GM12878 (cell line): ENCODE data around the gene TNFSF12. TPM values are rescaled to one million over a fixed set of nuclear protein-coding genes. Genes with fewer than 3 reads are reported as not detected.
A peak's percentile ranks its signal among the peaks of the same experiment; 100 is the strongest.

Source experiments
- ATAC-seq: fragments of 200-7000 bp; cut with Tn5 transposase; 3 replicates; pipeline ENCODE4 v1.9.1; 2020; ENCODE audit warnings: mild to moderate bottlenecking, moderate library complexity
- BruUV-seq: library from RNA; stranded (reverse); fragments of 400-500 nt; replicated peaks from 2 replicates; lab custom pipeline; 2021; lab: Mats Ljungman, UMichigan
- CTCF ChIA-PET: fragments of 300-600 bp; sonication (Branson Sonifier 250); formaldehyde crosslinking; extraction: SDS; loops from one replicate; lab custom pipeline; 2021; ENCODE audit warnings: inconsistent platforms; lab: Yijun Ruan, JAX
- POLR2A ChIA-PET: fragments of 350-600 bp; formaldehyde crosslinking; extraction: SDS; loops from one replicate; lab custom pipeline; 2021; ENCODE audit warnings: inconsistent platforms; lab: Charles Lee
- RAD21 ChIA-PET: fragments of 300-600 bp; sonication (Branson Sonifier 250); formaldehyde crosslinking; loops from one replicate; lab custom pipeline; 2023; ENCODE audit warnings: antibody characterized with exemption; ENCODE audit not compliant: unreplicated experiment; lab: Charles Lee
- SMC1A ChIA-PET: fragments of 300-600 bp; sonication (Branson Sonifier 250); formaldehyde crosslinking; loops from one replicate; lab custom pipeline; 2023; ENCODE audit not compliant: unreplicated experiment, uncharacterized antibody; lab: Charles Lee
- DNase-seq: peaks from one replicate; pipeline ENCODE4 v3.0.0-alpha.2; 2011; ENCODE audit warnings: low read depth, low spot score
- FAIRE-seq: peaks from 3 replicates; lab custom pipeline; 2011; peaks lifted over from hg19 to GRCh38; lab: Jason Lieb, UNC
- H2AFZ ChIP-seq: 2 replicates; pipeline ENCODE4 v1.6.0; 2011; ENCODE audit warnings: low read depth, low read length, control low read depth; ENCODE audit not compliant: control insufficient read depth
- H3K27ac ChIP-seq: 2 replicates; pipeline ENCODE4 v1.5.1; 2011; ENCODE audit warnings: control low read depth; ENCODE audit not compliant: control insufficient read depth, insufficient read depth
- H3K27me3 ChIP-seq, 2 experiments: replicated peaks in 1 of 2; 2 replicates each; pipeline versions ENCODE4 v1.6.0 to v1.6.1; 2011; ENCODE audit warnings: low read length in 1 of 2; ENCODE audit not compliant: control insufficient read depth in 2 of 2, insufficient read depth in 2 of 2
- H3K36me3 ChIP-seq, 2 experiments: 2 replicates each; pipeline ENCODE4 v1.5.1; 2011; ENCODE audit warnings: low read length in 1 of 2; ENCODE audit not compliant: control insufficient read depth in 2 of 2, insufficient read depth in 2 of 2
- H3K4me1 ChIP-seq: 2 replicates; pipeline ENCODE4 v1.6.1; 2011; ENCODE audit warnings: mild to moderate bottlenecking, low read length, moderate library complexity, mixed read lengths; ENCODE audit not compliant: control insufficient read depth, insufficient read depth
- H3K4me2 ChIP-seq: 2 replicates; pipeline ENCODE4 v1.6.0; 2011; ENCODE audit warnings: control low read depth; ENCODE audit not compliant: control insufficient read depth, insufficient read depth
- H3K4me3 ChIP-seq: fragments of 200-600 bp; sonication (generic); 2 replicates; pipeline ENCODE4 v1.5.1; 2016
- H3K79me2 ChIP-seq: 2 replicates; pipeline ENCODE4 v1.6.0; 2011; ENCODE audit warnings: low read length; ENCODE audit not compliant: control insufficient read depth, insufficient read depth
- H3K9ac ChIP-seq: 2 replicates; pipeline ENCODE4 v1.8.0; 2011; ENCODE audit warnings: low read length, control low read depth, mixed read lengths; ENCODE audit not compliant: control insufficient read depth, insufficient read depth
- H3K9me3 ChIP-seq: replicated peaks from 3 replicates; pipeline ENCODE4 v1.5.1; 2011; ENCODE audit warnings: mild to moderate bottlenecking, low read length; ENCODE audit not compliant: control insufficient read depth, insufficient read depth
- H4K20me1 ChIP-seq: 2 replicates; pipeline ENCODE4 v1.6.0; 2011; ENCODE audit not compliant: control insufficient read depth, insufficient read depth
- ETV6 ChIP-seq, 2 experiments: fragments of 450-650 bp in 1 of 2; IDR thresholded peaks in 1 of 2; conservative IDR thresholded peaks in 1 of 2; 2 replicates each; pipeline ENCODE4 v1.6.1; 2014; ENCODE audit warnings: antibody characterized with exemption in 1 of 2, borderline replicate concordance in 1 of 2, low read depth in 1 of 2, mild to moderate bottlenecking in 1 of 2, moderate library complexity in 1 of 2
- KLF5 ChIP-seq: fragments of 450-650 bp; IDR thresholded peaks from 2 replicates; pipeline ENCODE4 v1.6.1; 2014; ENCODE audit warnings: mild to moderate bottlenecking; ENCODE audit not compliant: partially characterized antibody
- LARP7 ChIP-seq: fragments of 450-650 bp; IDR thresholded peaks from 2 replicates; pipeline ENCODE4 v1.6.1; 2017; ENCODE audit warnings: mild to moderate bottlenecking
- NFIC ChIP-seq: IDR thresholded peaks from 2 replicates; pipeline ENCODE4 v1.6.1; 2012; ENCODE audit warnings: low read depth, mild to moderate bottlenecking, inconsistent platforms, low read length, moderate library complexity
- NFYB ChIP-seq: IDR thresholded peaks from 2 replicates; pipeline ENCODE4 v1.6.1; 2011; ENCODE audit warnings: low read depth, mild to moderate bottlenecking, low read length, improper control_type of control experiment, moderate library complexity; ENCODE audit not compliant: insufficient read depth
- PRDM15 ChIP-seq: fragments of 450-650 bp; formaldehyde crosslinking; IDR thresholded peaks from 2 replicates; pipeline ENCODE4 v1.4.0; 2020; ENCODE audit warnings: mild to moderate bottlenecking, moderate library complexity
- RAD21 ChIP-seq: IDR thresholded peaks from 2 replicates; pipeline ENCODE4 v1.6.1; 2011; ENCODE audit warnings: mild to moderate bottlenecking, low read depth, low read length, moderate library complexity; ENCODE audit not compliant: insufficient read depth
- RCOR1 ChIP-seq: conservative IDR thresholded peaks from 2 replicates; pipeline ENCODE4 v1.6.1; 2012; ENCODE audit warnings: low read depth, low read length, improper control_type of control experiment
- TCF12 ChIP-seq: IDR thresholded peaks from 2 replicates; pipeline ENCODE4 v1.6.1; 2011; ENCODE audit warnings: low read depth, mild to moderate bottlenecking, low read length
- USF1 ChIP-seq: IDR thresholded peaks from 2 replicates; pipeline ENCODE4 v1.6.1; 2011; ENCODE audit warnings: borderline replicate concordance, low read depth, mild to moderate bottlenecking, moderate library complexity, mixed read lengths, low read length; ENCODE audit not compliant: insufficient read depth; ENCODE audit errors: extremely low read length
- ZNF384 ChIP-seq: IDR thresholded peaks from 2 replicates; pipeline ENCODE4 v1.6.1; 2012; ENCODE audit warnings: low read depth, mild to moderate bottlenecking, low read length, improper control_type of control experiment, borderline replicate concordance
- ZNF687 ChIP-seq: fragments of 450-650 bp; IDR thresholded peaks from 2 replicates; pipeline ENCODE4 v1.6.1; 2017; ENCODE audit warnings: mild to moderate bottlenecking, moderate library complexity
- ZSCAN29 ChIP-seq: fragments of 450-650 bp; IDR thresholded peaks from 2 replicates; pipeline ENCODE4 v1.6.1; 2017; ENCODE audit warnings: mild to moderate bottlenecking, moderate library complexity
- in situ Hi-C: fragments of 300-500 bp; cut with MboI; formaldehyde crosslinking; loops from 9 replicates; pipeline ENCODE4 v1.14.3; 2018; ENCODE audit warnings: mixed read lengths
- intact Hi-C: fragments of 100-400 bp; cut with micrococcal nuclease; formaldehyde crosslinking; loops from one replicate; pipeline ENCODE4 v1.14.2; 2022; ENCODE audit not compliant: unreplicated experiment
- polyA plus RNA-seq, 11 experiments: library from polyadenylated mRNA; depleted of rRNA in 4 of 11; unstranded in 6 of 11; stranded (reverse) in 5 of 11; fragments of >200 nt; fragmentation: Nextera tagmentation in 4 of 11; fragmentation: Illumina TruSeq in 1 of 11; extraction: Ambion mirVana in 4 of 11; extraction: Trizol in 1 of 11; gene quantifications; 1 replicate in 1 of 11; 2 replicates in 10 of 11; pipeline versions ENCODE4 v1.2.1 to v1.2.3, GENCODE V29; 2011 to 2016; ENCODE audit warnings: inconsistent platforms in 2 of 11, missing spikeins in 2 of 11, low read depth in 1 of 11
- total RNA-seq, 4 experiments: library from RNA; depleted of rRNA in 3 of 4; stranded (reverse); fragments of >200 nt in 3 of 4; fragmentation: Illumina TruSeq in 1 of 4; extraction: Trizol in 1 of 4; gene quantifications; 2 replicates each; pipeline versions ENCODE4 v1.2.1 to v1.2.3, GENCODE V29; 2013 to 2021
- TF ChIP-seq, protein P1 (sequence below): fragments of 450-650 bp; IDR thresholded peaks from 2 replicates; pipeline ENCODE4 v1.6.1; 2014; ENCODE audit warnings: mild to moderate bottlenecking

Gene TNFSF12
- total and polyA plus RNA-seq, 10 of the 15 experiments (the other 5 are each of a cell fraction or from before 2014, with no cell fraction given) = 0.32 to 7.0 (median 2.6) TPM

DNA sequence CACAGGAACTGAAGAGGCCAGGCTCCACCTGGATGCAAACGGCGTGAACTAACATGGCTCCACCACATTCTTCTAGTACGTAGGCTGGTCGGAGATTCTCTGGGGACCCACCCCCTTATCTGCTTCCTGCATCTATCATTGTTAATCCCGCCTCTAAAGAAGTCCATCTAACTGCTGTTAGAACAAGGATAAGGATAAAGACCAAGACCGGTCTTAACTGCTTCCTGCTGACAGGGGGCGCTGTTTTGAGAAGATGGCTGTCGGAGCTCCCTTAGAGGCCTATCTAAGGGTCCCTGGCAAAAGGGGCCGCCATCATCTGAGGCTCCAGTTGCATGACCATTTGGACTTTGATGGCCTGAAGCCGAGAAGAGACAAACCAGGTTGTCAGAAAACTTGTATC is 25.8 kb upstream of the TNFSF12 start (continued):
- TF ChIP-seq PRDM15 (no peak), TCF12 (no peak), RCOR1 (no peak), USF1 (no peak), KLF5 (no peak), LARP7 (no peak), RAD21 (peak; percentile 39; the same call in 1 of the 2 replicates)

GRCh38 chr17:7528842-7529241 is 20.0 kb upstream of the TNFSF12 start:
- POLR2A ChIA-PET = no interaction called here
- Histone ChIP-seq H3K36me3 (no peaks in the 10 kb centered on the region), H3K9me3 (no peaks in the 10 kb centered on the region), H3K4me1 (no peaks in the 10 kb centered on the region), H3K27me3 (no peaks in the 10 kb centered on the region), H3K4me2 (no peak overlapping the region), H3K4me3 (no peak overlapping the region), H3K79me2 (no peaks in the 10 kb centered on the region), H4K20me1 (no peaks in the 10 kb centered on the region), H3K27ac (no peak overlapping the region), H2AFZ (no peak overlapping the region), H3K9ac (no peak overlapping the region)
- RAD21 ChIA-PET = interaction anchor here (1.1 kb wide), 1 partner anchor 32 kb away, joined by 3 read pairs; no protein-coding TSS in a partner anchor
- in situ Hi-C loops = no loop called here
- intact Hi-C loops = no loop called here
- CTCF ChIA-PET = interaction anchor here (4.6 to 17.1 kb wide), 2 partner anchors 13 to 31 kb away, joined by 35 to 192 read pairs; partner anchors contain the start of genes SENP3 and TNFSF13
- DNase-seq (no peak), ATAC-seq (no peak), FAIRE-seq (no peak)
- BruUV-seq = no TSS peak
- SMC1A ChIA-PET = no interaction called here
- no peak for TF ChIP-seq ETV6 (conservative IDR thresholded peaks at IDR 0.05 in 1 of 2, IDR thresholded peaks at IDR 0.05 in 1 of 2; ENCODE audit: borderline replicate concordance in 1 of 2, low read depth in 1 of 2)
- TF ChIP-seq ZNF384 = no peak
- no peak for TF ChIP-seq NFIC
- no peak for TF ChIP-seq NFYB
- no peak for TF ChIP-seq ZNF687
- TF ChIP-seq, protein P1, sequence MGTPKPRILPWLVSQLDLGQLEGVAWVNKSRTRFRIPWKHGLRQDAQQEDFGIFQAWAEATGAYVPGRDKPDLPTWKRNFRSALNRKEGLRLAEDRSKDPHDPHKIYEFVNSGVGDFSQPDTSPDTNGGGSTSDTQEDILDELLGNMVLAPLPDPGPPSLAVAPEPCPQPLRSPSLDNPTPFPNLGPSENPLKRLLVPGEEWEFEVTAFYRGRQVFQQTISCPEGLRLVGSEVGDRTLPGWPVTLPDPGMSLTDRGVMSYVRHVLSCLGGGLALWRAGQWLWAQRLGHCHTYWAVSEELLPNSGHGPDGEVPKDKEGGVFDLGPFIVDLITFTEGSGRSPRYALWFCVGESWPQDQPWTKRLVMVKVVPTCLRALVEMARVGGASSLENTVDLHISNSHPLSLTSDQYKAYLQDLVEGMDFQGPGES = no peak
- TF ChIP-seq ZSCAN29 = no peak
